ENCODE measurements around the gene MYO18B. TPM values are rescaled to one million over a fixed set of nuclear protein-coding genes. Genes with fewer than 3 reads are reported as not detected.

The MYO18B gene
- total RNA-seq, 1 experiment from 2014 or later = 0.05 TPM

DNA sequence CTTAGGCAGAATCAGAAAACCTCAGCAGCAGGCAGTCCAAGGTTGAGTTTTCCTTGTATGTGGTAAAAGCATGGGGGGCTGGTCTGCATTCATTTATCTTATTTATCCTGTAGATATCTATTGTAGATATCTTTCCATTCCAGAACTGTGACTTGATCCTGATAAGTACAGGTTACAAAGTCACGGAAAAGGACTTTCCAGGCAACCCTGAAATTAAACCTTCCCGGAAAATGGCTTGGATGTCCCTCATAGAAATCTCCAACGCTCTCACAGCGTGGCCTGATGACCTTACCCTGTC lies 48.8 kb upstream of the MYO18B start:
- no peak for DNase-seq (ENCODE audit: low read depth, low spot score)
- Histone ChIP-seq H3K79me2 (ENCODE audit: insufficient read depth, low read length) (no peaks in the 10 kb centered on the region), H3K36me3 (ENCODE audit: control insufficient read depth in 1 of 2, insufficient read depth in 2 of 2, low read length in 2 of 2) (no peaks in the 10 kb centered on the region; a peak in 1 of 4 replicates), H3K9ac (ENCODE audit: low read length) (no peak overlapping the region), H3K9me2 (ENCODE audit: insufficient read depth) (no peaks in the 10 kb centered on the region), H3K4me2 (ENCODE audit: low read length) (no peak overlapping the region), H4K20me1 (ENCODE audit: insufficient read depth) (no peaks in the 10 kb centered on the region), H3K4me3 (replicated peaks in 1 of 2; ENCODE audit: low read depth in 1 of 2, low read length in 2 of 2) (no peak overlapping the region), H3K27ac (ENCODE audit: low read depth, low read length) (no peak overlapping the region), H3K27me3 (ENCODE audit: insufficient read depth, low read length) (no peaks in the 10 kb centered on the region), H2AFZ (ENCODE audit: low read depth, low read length, poor library complexity, severe bottlenecking) (no peak overlapping the region), H3K4me1 (ENCODE audit: control insufficient read depth in 1 of 2, insufficient read depth in 2 of 2, low read length in 2 of 2) (no peaks in the 10 kb centered on the region), H3K9me3 (ENCODE audit: control insufficient read depth in 1 of 2, insufficient read depth in 1 of 2, low read depth in 1 of 2, low read length in 2 of 2) (no peaks in the 10 kb centered on the region)
- BruUV-seq (replicated peaks) = no TSS peak
- TF ChIP-seq RAD21 (IDR thresholded peaks at IDR 0.05; ENCODE audit: low read depth) = no peak
- TF ChIP-seq YY1 (IDR thresholded peaks at IDR 0.05; ENCODE audit: extremely low read depth, insufficient replicate concordance, low read depth, low read length) = no peak
- no peak for TF ChIP-seq SRF (IDR thresholded peaks at IDR 0.05; ENCODE audit: low read depth)
- TF ChIP-seq FOSL1 (IDR thresholded peaks at IDR 0.05; ENCODE audit: low read depth) = no peak
- no peak for TF ChIP-seq EGR1 (IDR thresholded peaks at IDR 0.05; ENCODE audit: low read depth)
- no peak for TF ChIP-seq CBX3 (IDR thresholded peaks at IDR 0.05; ENCODE audit: low read depth)
- TF ChIP-seq POLR2A (IDR thresholded peaks at IDR 0.05; ENCODE audit: borderline replicate concordance, extremely low read depth, insufficient read depth, insufficient read length) = no peak
- TF ChIP-seq, protein P1, sequence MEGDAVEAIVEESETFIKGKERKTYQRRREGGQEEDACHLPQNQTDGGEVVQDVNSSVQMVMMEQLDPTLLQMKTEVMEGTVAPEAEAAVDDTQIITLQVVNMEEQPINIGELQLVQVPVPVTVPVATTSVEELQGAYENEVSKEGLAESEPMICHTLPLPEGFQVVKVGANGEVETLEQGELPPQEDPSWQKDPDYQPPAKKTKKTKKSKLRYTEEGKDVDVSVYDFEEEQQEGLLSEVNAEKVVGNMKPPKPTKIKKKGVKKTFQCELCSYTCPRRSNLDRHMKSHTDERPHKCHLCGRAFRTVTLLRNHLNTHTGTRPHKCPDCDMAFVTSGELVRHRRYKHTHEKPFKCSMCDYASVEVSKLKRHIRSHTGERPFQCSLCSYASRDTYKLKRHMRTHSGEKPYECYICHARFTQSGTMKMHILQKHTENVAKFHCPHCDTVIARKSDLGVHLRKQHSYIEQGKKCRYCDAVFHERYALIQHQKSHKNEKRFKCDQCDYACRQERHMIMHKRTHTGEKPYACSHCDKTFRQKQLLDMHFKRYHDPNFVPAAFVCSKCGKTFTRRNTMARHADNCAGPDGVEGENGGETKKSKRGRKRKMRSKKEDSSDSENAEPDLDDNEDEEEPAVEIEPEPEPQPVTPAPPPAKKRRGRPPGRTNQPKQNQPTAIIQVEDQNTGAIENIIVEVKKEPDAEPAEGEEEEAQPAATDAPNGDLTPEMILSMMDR (IDR thresholded peaks at IDR 0.05 in 2 of 3, conservative IDR thresholded peaks at IDR 0.05 in 1 of 3; ENCODE audit: borderline replicate concordance in 1 of 3, insufficient read depth in 1 of 3, low read depth in 2 of 3, low read length in 2 of 3) = no peak
- intact Hi-C loops (cut with micrococcal nuclease) = no loop called here
- no peak for ATAC-seq
- RAD21 ChIA-PET (ENCODE audit: low non-redundant PET in 1 of 2, low total read pairs in 2 of 2, uncharacterized antibody in 2 of 2, unreplicated experiment in 2 of 2) = no interaction called here
- POLR2A ChIA-PET = no interaction called here
- CTCF ChIA-PET = no interaction called here

DNA sequence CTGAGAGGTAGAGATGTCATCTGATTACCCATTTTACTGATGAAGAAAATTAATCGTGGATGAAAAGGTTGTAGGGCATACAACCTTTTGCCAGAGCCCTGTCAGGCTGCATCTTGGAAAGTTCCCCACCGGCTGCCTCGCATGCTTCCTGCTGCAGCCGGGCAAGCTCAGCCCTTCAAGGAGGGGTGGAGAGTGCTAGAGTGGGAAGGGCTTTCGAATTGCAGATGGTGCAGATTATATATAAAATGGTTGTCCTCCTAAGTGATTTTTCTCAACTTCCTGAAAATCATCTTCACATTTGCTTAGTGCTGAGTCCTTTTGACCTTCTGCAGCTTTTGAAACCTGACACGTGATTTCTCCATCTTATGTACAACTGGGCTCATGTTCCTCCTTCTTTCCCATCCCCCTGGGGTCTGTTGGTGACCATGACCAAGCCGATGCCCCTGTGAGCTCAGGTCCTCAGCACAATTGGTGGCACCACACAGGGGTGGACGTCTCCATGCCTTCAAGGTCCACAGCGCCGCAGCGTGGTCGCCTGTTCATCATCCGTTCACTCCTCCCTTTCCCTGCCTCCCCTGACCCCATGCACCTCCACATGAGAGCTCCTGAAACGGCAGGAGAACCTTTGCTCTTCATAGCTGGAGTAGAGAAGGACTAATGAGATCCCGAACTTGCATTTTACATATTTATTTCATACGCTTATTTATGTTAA lies 47.6 kb upstream of the MYO18B start:
- BruUV-seq (replicated peaks) = no TSS peak
- intact Hi-C loops (cut with micrococcal nuclease) = no loop called here
- no peak for ATAC-seq

More for the DNA sequence above, 47.6 kb upstream of the MYO18B start:
- H2AFZ ChIP-seq (ENCODE audit: low read depth, low read length, poor library complexity, severe bottlenecking) = no peak overlapping the region
- H3K4me1 ChIP-seq (ENCODE audit: control insufficient read depth in 1 of 2, insufficient read depth in 2 of 2, low read length in 2 of 2) = no peaks in the 10 kb centered on the region
- H3K9ac ChIP-seq (ENCODE audit: low read length) = no peak overlapping the region
- ChIA-PET RAD21 (ENCODE audit: low non-redundant PET in 1 of 2, low total read pairs in 2 of 2, uncharacterized antibody in 2 of 2, unreplicated experiment in 2 of 2) (no interaction called here), CTCF (no interaction called here), POLR2A (no interaction called here)
- no peaks in the 10 kb centered on the region for H3K9me3 ChIP-seq (ENCODE audit: control insufficient read depth in 1 of 2, insufficient read depth in 1 of 2, low read depth in 1 of 2, low read length in 2 of 2)
- no peaks in the 10 kb centered on the region for H3K27me3 ChIP-seq (ENCODE audit: insufficient read depth, low read length)
- DNase-seq (ENCODE audit: low read depth, low spot score) = no peak
- no peak overlapping the region for H3K4me3 ChIP-seq (replicated peaks in 1 of 2; ENCODE audit: low read depth in 1 of 2, low read length in 2 of 2)
- TF ChIP-seq CBX3 (IDR thresholded peaks at IDR 0.05; ENCODE audit: low read depth) (no peak), EGR1 (IDR thresholded peaks at IDR 0.05; ENCODE audit: low read depth) (no peak)
- TF ChIP-seq, protein P2, sequence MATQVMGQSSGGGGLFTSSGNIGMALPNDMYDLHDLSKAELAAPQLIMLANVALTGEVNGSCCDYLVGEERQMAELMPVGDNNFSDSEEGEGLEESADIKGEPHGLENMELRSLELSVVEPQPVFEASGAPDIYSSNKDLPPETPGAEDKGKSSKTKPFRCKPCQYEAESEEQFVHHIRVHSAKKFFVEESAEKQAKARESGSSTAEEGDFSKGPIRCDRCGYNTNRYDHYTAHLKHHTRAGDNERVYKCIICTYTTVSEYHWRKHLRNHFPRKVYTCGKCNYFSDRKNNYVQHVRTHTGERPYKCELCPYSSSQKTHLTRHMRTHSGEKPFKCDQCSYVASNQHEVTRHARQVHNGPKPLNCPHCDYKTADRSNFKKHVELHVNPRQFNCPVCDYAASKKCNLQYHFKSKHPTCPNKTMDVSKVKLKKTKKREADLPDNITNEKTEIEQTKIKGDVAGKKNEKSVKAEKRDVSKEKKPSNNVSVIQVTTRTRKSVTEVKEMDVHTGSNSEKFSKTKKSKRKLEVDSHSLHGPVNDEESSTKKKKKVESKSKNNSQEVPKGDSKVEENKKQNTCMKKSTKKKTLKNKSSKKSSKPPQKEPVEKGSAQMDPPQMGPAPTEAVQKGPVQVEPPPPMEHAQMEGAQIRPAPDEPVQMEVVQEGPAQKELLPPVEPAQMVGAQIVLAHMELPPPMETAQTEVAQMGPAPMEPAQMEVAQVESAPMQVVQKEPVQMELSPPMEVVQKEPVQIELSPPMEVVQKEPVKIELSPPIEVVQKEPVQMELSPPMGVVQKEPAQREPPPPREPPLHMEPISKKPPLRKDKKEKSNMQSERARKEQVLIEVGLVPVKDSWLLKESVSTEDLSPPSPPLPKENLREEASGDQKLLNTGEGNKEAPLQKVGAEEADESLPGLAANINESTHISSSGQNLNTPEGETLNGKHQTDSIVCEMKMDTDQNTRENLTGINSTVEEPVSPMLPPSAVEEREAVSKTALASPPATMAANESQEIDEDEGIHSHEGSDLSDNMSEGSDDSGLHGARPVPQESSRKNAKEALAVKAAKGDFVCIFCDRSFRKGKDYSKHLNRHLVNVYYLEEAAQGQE (IDR thresholded peaks at IDR 0.05; ENCODE audit: low read depth) = no peak
- no peak overlapping the region for H3K4me2 ChIP-seq (ENCODE audit: low read length)
- H4K20me1 ChIP-seq (ENCODE audit: insufficient read depth) = no peaks in the 10 kb centered on the region
- H3K27ac ChIP-seq (ENCODE audit: low read depth, low read length) = no peak overlapping the region
- H3K36me3 ChIP-seq (ENCODE audit: control insufficient read depth in 1 of 2, insufficient read depth in 2 of 2, low read length in 2 of 2) = no peaks in the 10 kb centered on the region; a peak in 1 of 4 replicates
- H3K79me2 ChIP-seq (ENCODE audit: insufficient read depth, low read length) = no peaks in the 10 kb centered on the region
- no peaks in the 10 kb centered on the region for H3K9me2 ChIP-seq (ENCODE audit: insufficient read depth)
